ENCODE data around the gene DUSP7. TPM values are rescaled to one million over a fixed set of nuclear protein-coding genes. Genes with fewer than 3 reads are reported as not detected.

DUSP7 gene
- total RNA-seq, 6 donors from 2014 or later = 24.1 to 49.1 (median 35.3) TPM

DNA sequence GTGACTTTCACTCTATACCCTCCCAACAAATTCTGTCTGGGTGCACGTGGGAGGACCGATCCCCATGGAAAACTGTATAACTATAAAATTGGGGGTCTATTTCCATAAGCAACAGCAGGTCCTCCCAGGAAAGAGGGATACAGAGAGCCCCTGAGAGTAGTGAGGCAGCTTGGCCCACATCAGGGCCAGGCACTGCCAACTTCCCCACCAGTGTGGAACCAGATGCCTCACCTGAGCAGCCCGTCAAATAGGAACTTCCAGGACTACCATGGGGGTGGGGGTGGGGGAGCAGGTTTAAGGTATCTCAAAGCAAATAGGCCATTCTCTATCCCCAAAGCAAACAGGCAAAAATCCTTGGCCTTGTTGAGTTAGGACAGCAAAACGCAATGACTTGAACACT is 33.3 kb upstream of the DUSP7 start:
- no peaks in the 10 kb centered on the region for H3K9me3 ChIP-seq
- WGBS, 2 donors = 86 to 89% methylated on average over 4 of the region's 4 CpGs
- no peaks in the 10 kb centered on the region for H3K27me3 ChIP-seq
- peak overlapping the region in 3 of 4 donors; percentile 68 to 72 (median 70) for H3K27ac ChIP-seq
- no peak overlapping the region for H3K4me3 ChIP-seq
- no peak for DNase-seq
- H3K36me3 ChIP-seq = no peaks in the 10 kb centered on the region
- ATAC-seq (ENCODE audit: low FRiP score in 2 of 2) = no peak
- TF ChIP-seq POLR2A (IDR thresholded peaks at IDR 0.05) (no peak), POLR2AphosphoS5 (IDR thresholded peaks at IDR 0.05) (no peak)
- peaks cover 30 to 48% (median 39%) of the 10 kb centered on the region in 4 donors for H3K4me1 ChIP-seq

- peak overlapping the region in 2 of 4 donors; percentile 68 to 72 for H3K27ac ChIP-seq
- no peaks in the 10 kb centered on the region for H3K9me3 ChIP-seq
- no peak overlapping the region for H3K4me3 ChIP-seq
- H3K36me3 ChIP-seq = no peaks in the 10 kb centered on the region
- peak in 1 of 2 donors; percentile 59 for DNase-seq
- H3K27me3 ChIP-seq = no peaks in the 10 kb centered on the region
- peaks cover 30 to 48% (median 39%) of the 10 kb centered on the region in 4 donors for H3K4me1 ChIP-seq
- ATAC-seq (ENCODE audit: low FRiP score in 2 of 2) = peak in 1 of 2 donors; percentile 14
- 75 to 87% methylated on average over 13 to 17 of the region's 17 CpGs for WGBS, 2 donors
- no peak for TF ChIP-seq CTCF (IDR thresholded peaks at IDR 0.05)
- TF ChIP-seq POLR2A (IDR thresholded peaks at IDR 0.05) = no peak
- TF ChIP-seq POLR2AphosphoS5 (IDR thresholded peaks at IDR 0.05) = peak in 1 of 2 donors; percentile 13
Observed at GRCh38 chr3:52088445-52089367, 32.3 kb upstream of the DUSP7 start.

DNA sequence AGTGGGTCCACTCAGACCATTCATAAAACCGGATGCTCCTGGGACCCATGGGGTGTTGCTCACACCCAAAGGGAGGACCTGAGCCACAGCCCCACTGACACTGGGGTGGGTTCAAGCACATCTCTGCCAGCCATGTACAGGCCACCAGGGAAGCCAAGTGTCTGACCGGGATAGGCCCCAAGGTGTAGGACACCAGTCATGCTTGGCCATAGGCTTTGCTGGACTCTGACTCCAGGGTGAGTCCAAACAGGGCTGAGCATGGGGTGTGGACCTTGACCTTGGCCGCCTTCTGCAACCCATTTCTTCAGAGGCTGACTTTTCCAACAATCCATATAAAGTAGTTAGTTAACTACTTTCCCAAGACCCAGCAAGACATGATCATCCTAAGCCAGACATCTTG is 31.4 kb upstream of the DUSP7 start:
- 100% methylated on average over 3 of the region's 3 CpGs for WGBS, 2 donors
- Histone ChIP-seq H3K36me3 (no peaks in the 10 kb centered on the region), H3K4me1 (peaks cover 30 to 48% (median 39%) of the 10 kb centered on the region in 4 donors), H3K27me3 (no peaks in the 10 kb centered on the region), H3K27ac (peak overlapping the region in 2 of 4 donors; percentile 24 to 32), H3K9me3 (no peaks in the 10 kb centered on the region), H3K4me3 (no peak overlapping the region)
- no peak for ATAC-seq (ENCODE audit: low FRiP score in 2 of 2)
- TF ChIP-seq CTCF (IDR thresholded peaks at IDR 0.05) (no peak), POLR2AphosphoS5 (IDR thresholded peaks at IDR 0.05) (no peak), EP300 (IDR thresholded peaks at IDR 0.05) (no peak), POLR2A (IDR thresholded peaks at IDR 0.05) (no peak)
- DNase-seq = no peak

- DNase-seq (no peak), ATAC-seq (ENCODE audit: low FRiP score in 2 of 2) (no peak)
- Histone ChIP-seq H3K4me3 (no peak overlapping the region), H3K27ac (peak overlapping the region in 1 of 4 donors; percentile 24), H3K36me3 (no peaks in the 10 kb centered on the region), H3K4me1 (peaks cover 30 to 47% (median 39%) of the 10 kb centered on the region in 4 donors), H3K27me3 (no peaks in the 10 kb centered on the region), H3K9me3 (no peaks in the 10 kb centered on the region)
- 83 to 90% methylated on average over 6 to 8 of the region's 8 CpGs for WGBS, 2 donors
- no peak for TF ChIP-seq POLR2AphosphoS5 (IDR thresholded peaks at IDR 0.05)
Observed at GRCh38 chr3:52086976-52087663, 30.7 kb upstream of the DUSP7 start.

DNA sequence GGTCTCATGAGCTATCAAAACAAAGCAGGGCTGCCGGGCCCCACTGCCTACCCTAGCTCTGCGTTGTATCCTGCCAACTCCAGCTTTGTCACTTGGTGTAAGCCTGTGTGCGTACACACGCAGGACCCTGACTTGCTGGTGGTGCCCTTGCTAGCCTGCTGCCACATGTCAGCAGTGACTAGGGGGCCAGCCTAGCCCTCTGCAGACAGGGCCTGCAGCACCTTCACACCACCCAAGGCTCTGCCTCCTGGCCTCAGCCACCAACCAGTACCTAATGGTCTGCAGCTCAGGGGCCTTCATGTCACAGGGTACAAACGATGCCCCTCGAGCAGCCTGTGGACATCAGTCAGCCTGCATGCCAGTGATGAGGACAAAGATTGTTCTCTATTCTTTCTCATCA is 30.1 kb upstream of the DUSP7 start:
- ATAC-seq (ENCODE audit: low FRiP score in 2 of 2) (no peak), DNase-seq (no peak)
- no peaks in the 10 kb centered on the region for H3K9me3 ChIP-seq
- no peaks in the 10 kb centered on the region for H3K27me3 ChIP-seq
- H3K4me1 ChIP-seq = peaks cover 30 to 44% (median 39%) of the 10 kb centered on the region in 4 donors
- TF ChIP-seq CTCF (IDR thresholded peaks at IDR 0.05) = no peak
- TF ChIP-seq POLR2AphosphoS5 (IDR thresholded peaks at IDR 0.05) = no peak
- TF ChIP-seq POLR2A (IDR thresholded peaks at IDR 0.05) = no peak
- TF ChIP-seq EP300 (IDR thresholded peaks at IDR 0.05) = no peak
- H3K27ac ChIP-seq = no peak overlapping the region
- no peaks in the 10 kb centered on the region for H3K36me3 ChIP-seq
- 92 to 100% methylated on average over 3 to 6 of the region's 6 CpGs for WGBS, 2 donors
- H3K4me3 ChIP-seq = no peak overlapping the region
